ENCODE results near the gene NOTO.

The NOTO gene

GRCh38 chr2:73238976-73239375, 36.6 kb downstream of the NOTO start:
- no peak for TF ChIP-seq ZNF626 (tag by site-specific recombination; IDR thresholded peaks at IDR 0.05)
- no peak for TF ChIP-seq KLF9 (tag by site-specific recombination; IDR thresholded peaks at IDR 0.05; ENCODE audit: low read depth)
- no peak for TF ChIP-seq YY1 (tag by site-specific recombination; IDR thresholded peaks at IDR 0.05)
- TF ChIP-seq ZNF140 (tag by site-specific recombination; IDR thresholded peaks at IDR 0.05): no peak
- TF ChIP-seq ZNF366 (tag by site-specific recombination; conservative IDR thresholded peaks at IDR 0.05): no peak
- no peak for TF ChIP-seq ZNF701 (tag by site-specific recombination; IDR thresholded peaks at IDR 0.05)
- Histone ChIP-seq H3K4me1 (ENCODE audit: control insufficient read depth, insufficient read depth, low read length) (peaks cover 10% of the 10 kb centered on the region; the same call in 1 of the 2 replicates), H3K36me3 (ENCODE audit: control insufficient read depth in 2 of 2, insufficient read depth in 1 of 2, low read length in 2 of 2) (peaks cover 37 to 88% of the 10 kb centered on the region in 2 experiments), H3K27ac (ENCODE audit: extremely low read depth, low read depth, low read length) (no peak overlapping the region), H3K9me3 (ENCODE audit: control insufficient read depth, insufficient read depth, low read depth, low read length) (no peaks in the 10 kb centered on the region), H3K4me3 (ENCODE audit: low read depth, low read length) (no peak overlapping the region)
- CTCF ChIA-PET: interaction anchor here (1.0 kb wide), 1 partner anchor 24 kb away, joined by 3 read pairs; no protein-coding TSS in a partner anchor
- POLR2A ChIA-PET: interaction anchor here (0.7 kb wide), 1 partner anchor 14 kb away, joined by 3 read pairs; no protein-coding TSS in a partner anchor

- TF ChIP-seq ZNF544 (tag by site-specific recombination; IDR thresholded peaks at IDR 0.05): no peak
- TF ChIP-seq ZBTB17 (tag by site-specific recombination; IDR thresholded peaks at IDR 0.05): no peak
- no peak for TF ChIP-seq AEBP2 (tag by site-specific recombination; IDR thresholded peaks at IDR 0.05; ENCODE audit: borderline replicate concordance)
- TF ChIP-seq ZNF311 (tag by site-specific recombination; IDR thresholded peaks at IDR 0.05; ENCODE audit: borderline replicate concordance): no peak
- no peak for TF ChIP-seq ZNF19 (tag by site-specific recombination; IDR thresholded peaks at IDR 0.05; ENCODE audit: low read depth)
- no peak for TF ChIP-seq ZNF549 (tag by site-specific recombination; IDR thresholded peaks at IDR 0.05)
- TF ChIP-seq ZNF274 (IDR thresholded peaks at IDR 0.05; ENCODE audit: low read length): no peak
- no peak for TF ChIP-seq ZNF274 (tag by site-specific recombination; IDR thresholded peaks at IDR 0.05; ENCODE audit: borderline replicate concordance)
- ChIA-PET CTCF (no interaction called here), POLR2A (interaction anchor here (0.7 kb wide), 1 partner anchor 13 kb away, joined by 3 read pairs; no protein-coding TSS in a partner anchor)
- Histone ChIP-seq H3K9me3 (ENCODE audit: control insufficient read depth, insufficient read depth, low read depth, low read length) (no peaks in the 10 kb centered on the region), H3K36me3 (ENCODE audit: control insufficient read depth in 2 of 2, insufficient read depth in 1 of 2, low read length in 2 of 2) (peaks cover 43 to 94% of the 10 kb centered on the region in 2 experiments), H3K4me1 (ENCODE audit: control insufficient read depth, insufficient read depth, low read length) (peaks cover 10% of the 10 kb centered on the region; the same call in 1 of the 2 replicates), H3K27ac (ENCODE audit: extremely low read depth, low read depth, low read length) (no peak overlapping the region), H3K4me3 (ENCODE audit: low read depth, low read length) (no peak overlapping the region)
These were observed 37.4 kb downstream of the NOTO start for GRCh38 chr2:73239776-73240175.

DNA sequence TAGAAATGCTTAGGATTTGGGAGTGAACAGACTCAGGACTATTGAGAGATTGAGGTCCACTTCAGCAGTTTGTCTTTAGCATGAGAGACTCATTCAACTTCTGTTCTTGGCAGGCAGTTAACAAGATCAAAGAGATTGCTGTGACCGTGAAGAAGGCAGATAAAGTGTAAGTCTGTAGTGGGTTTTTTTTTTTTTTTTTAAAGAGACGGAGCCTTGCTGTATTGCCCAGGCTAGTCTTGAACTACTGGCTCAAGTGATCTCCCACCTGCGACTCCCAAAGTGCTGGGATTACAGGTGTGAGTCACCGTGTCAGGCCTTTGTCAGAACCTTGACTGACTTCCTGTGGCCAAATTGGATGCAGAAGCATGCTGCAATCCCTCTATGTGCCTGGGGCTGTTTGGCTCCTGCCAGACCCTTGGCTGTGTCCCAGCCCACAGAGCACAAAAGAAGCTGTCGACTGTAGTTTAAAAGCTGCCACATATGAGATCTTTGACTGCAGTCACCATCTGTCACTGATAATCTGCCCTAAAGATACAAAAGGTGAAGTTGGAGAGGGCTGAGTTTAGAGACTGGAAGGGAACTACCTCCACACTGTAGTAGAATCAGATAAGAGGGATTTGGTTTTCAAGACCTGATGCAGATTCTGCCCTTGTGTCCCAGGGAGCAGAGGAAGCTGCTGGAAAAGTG, 41.7 kb downstream of the NOTO start:
- 0 out of 2 replicates have a peak, but pooled peaks have one; percentile 42 for TF ChIP-seq ZBTB17 (tag by site-specific recombination; IDR thresholded peaks at IDR 0.05)
- TF ChIP-seq ZNF362 (tag by site-specific recombination; IDR thresholded peaks at IDR 0.05): peak; percentile 71
- peak; percentile 90 for TF ChIP-seq SCRT2 (tag by site-specific recombination; IDR thresholded peaks at IDR 0.05)
- no peak for TF ChIP-seq ZSCAN4 (tag by site-specific recombination; IDR thresholded peaks at IDR 0.05)
- peak; percentile 39; the same call in 1 of the 2 replicates for TF ChIP-seq PRDM10 (tag by site-specific recombination; IDR thresholded peaks at IDR 0.05)
- no peaks in the 10 kb centered on the region for H3K9me3 ChIP-seq (ENCODE audit: control insufficient read depth, insufficient read depth, low read depth, low read length)
- peaks cover 2% of the 10 kb centered on the region; the same call in 1 of the 2 replicates for H3K4me1 ChIP-seq (ENCODE audit: control insufficient read depth, insufficient read depth, low read length)
- no peak overlapping the region for H3K27ac ChIP-seq (ENCODE audit: extremely low read depth, low read depth, low read length)
- ChIA-PET CTCF (interaction anchor here (0.6 to 1.9 kb wide), 4 partner anchors 8 to 116 kb away, joined by 3 to 6 read pairs (median 3); no protein-coding TSS in a partner anchor), POLR2A (interaction anchor here (0.7 to 4.0 kb wide), 3 partner anchors 10 to 46 kb away, joined by 5 to 33 read pairs (median 6); partner anchors contain the start of genes CCT7 and PRADC1)
- peaks cover 72 to 100% of the 10 kb centered on the region in 2 experiments for H3K36me3 ChIP-seq (ENCODE audit: control insufficient read depth in 2 of 2, insufficient read depth in 1 of 2, low read length in 2 of 2)
- no peak overlapping the region for H3K4me3 ChIP-seq (ENCODE audit: low read depth, low read length)

Measured in HEK293 (cell line).